GM12878 (cell line): Measurements from ENCODE around the gene BORCS8. TPM values are rescaled to one million over a fixed set of nuclear protein-coding genes. Genes with fewer than 3 reads are reported as not detected.

Experiments
- ATAC-seq: fragments of 200-7000 bp; cut with Tn5 transposase; 3 replicates; pipeline ENCODE4 v1.9.1; 2020; ENCODE audit warnings: mild to moderate bottlenecking, moderate library complexity
- BruUV-seq: library from RNA; stranded (reverse); fragments of 400-500 nt; replicated peaks from 2 replicates; lab custom pipeline; 2021; lab: Mats Ljungman, UMichigan
- CTCF ChIA-PET: fragments of 300-600 bp; sonication (Branson Sonifier 250); formaldehyde crosslinking; extraction: SDS; loops from one replicate; lab custom pipeline; 2021; ENCODE audit warnings: inconsistent platforms; lab: Yijun Ruan, JAX
- POLR2A ChIA-PET: fragments of 350-600 bp; formaldehyde crosslinking; extraction: SDS; loops from one replicate; lab custom pipeline; 2021; ENCODE audit warnings: inconsistent platforms; lab: Charles Lee
- RAD21 ChIA-PET: fragments of 300-600 bp; sonication (Branson Sonifier 250); formaldehyde crosslinking; loops from one replicate; lab custom pipeline; 2023; ENCODE audit warnings: antibody characterized with exemption; ENCODE audit not compliant: unreplicated experiment; lab: Charles Lee
- SMC1A ChIA-PET: fragments of 300-600 bp; sonication (Branson Sonifier 250); formaldehyde crosslinking; loops from one replicate; lab custom pipeline; 2023; ENCODE audit not compliant: unreplicated experiment, uncharacterized antibody; lab: Charles Lee
- DNase-seq: peaks from one replicate; pipeline ENCODE4 v3.0.0-alpha.2; 2011; ENCODE audit warnings: low read depth, low spot score
- FAIRE-seq: peaks from 3 replicates; lab custom pipeline; 2011; peaks lifted over from hg19 to GRCh38; lab: Jason Lieb, UNC
- H2AFZ ChIP-seq: 2 replicates; pipeline ENCODE4 v1.6.0; 2011; ENCODE audit warnings: low read depth, low read length, control low read depth; ENCODE audit not compliant: control insufficient read depth
- H3K27ac ChIP-seq: 2 replicates; pipeline ENCODE4 v1.5.1; 2011; ENCODE audit warnings: control low read depth; ENCODE audit not compliant: control insufficient read depth, insufficient read depth
- H3K27me3 ChIP-seq, 2 experiments: replicated peaks in 1 of 2; 2 replicates each; pipeline versions ENCODE4 v1.6.0 to v1.6.1; 2011; ENCODE audit warnings: low read length in 1 of 2; ENCODE audit not compliant: control insufficient read depth in 2 of 2, insufficient read depth in 2 of 2
- H3K36me3 ChIP-seq, 2 experiments: 2 replicates each; pipeline ENCODE4 v1.5.1; 2011; ENCODE audit warnings: low read length in 1 of 2; ENCODE audit not compliant: control insufficient read depth in 2 of 2, insufficient read depth in 2 of 2
- H3K4me1 ChIP-seq: 2 replicates; pipeline ENCODE4 v1.6.1; 2011; ENCODE audit warnings: mild to moderate bottlenecking, low read length, moderate library complexity, mixed read lengths; ENCODE audit not compliant: control insufficient read depth, insufficient read depth
- H3K4me2 ChIP-seq: 2 replicates; pipeline ENCODE4 v1.6.0; 2011; ENCODE audit warnings: control low read depth; ENCODE audit not compliant: control insufficient read depth, insufficient read depth
- H3K4me3 ChIP-seq: fragments of 200-600 bp; sonication (generic); 2 replicates; pipeline ENCODE4 v1.5.1; 2016
- H3K79me2 ChIP-seq: 2 replicates; pipeline ENCODE4 v1.6.0; 2011; ENCODE audit warnings: low read length; ENCODE audit not compliant: control insufficient read depth, insufficient read depth
- H3K9ac ChIP-seq: 2 replicates; pipeline ENCODE4 v1.8.0; 2011; ENCODE audit warnings: low read length, control low read depth, mixed read lengths; ENCODE audit not compliant: control insufficient read depth, insufficient read depth
- H3K9me3 ChIP-seq: replicated peaks from 3 replicates; pipeline ENCODE4 v1.5.1; 2011; ENCODE audit warnings: mild to moderate bottlenecking, low read length; ENCODE audit not compliant: control insufficient read depth, insufficient read depth
- H4K20me1 ChIP-seq: 2 replicates; pipeline ENCODE4 v1.6.0; 2011; ENCODE audit not compliant: control insufficient read depth, insufficient read depth
- PML ChIP-seq: IDR thresholded peaks from 2 replicates; pipeline ENCODE4 v1.6.1; 2012; ENCODE audit warnings: low read length, inconsistent platforms
- POLR2AphosphoS5 ChIP-seq: IDR thresholded peaks from 2 replicates; pipeline ENCODE4 v1.6.1; 2011; ENCODE audit warnings: mild to moderate bottlenecking, low read length, inconsistent platforms
- SMAD5 ChIP-seq: IDR thresholded peaks from 2 replicates; pipeline ENCODE4 v1.6.1; 2016; ENCODE audit warnings: antibody characterized with exemption, low read depth
- ZNF24 ChIP-seq: fragments of 450-650 bp; IDR thresholded peaks from 2 replicates; pipeline ENCODE4 v1.6.1; 2017; ENCODE audit warnings: antibody characterized with exemption, mild to moderate bottlenecking
- WGBS: methylation state at CpG from one replicate; pipeline ENCODE4 v1.1.6; 2016; ENCODE audit warnings: low lambda C conversion rate; ENCODE audit not compliant: insufficient replicate concordance, insufficient coverage; ENCODE audit errors: missing lambda C conversion rate; 5-methylcytosine and 5-hydroxymethylcytosine counted together
- in situ Hi-C: fragments of 300-500 bp; cut with MboI; formaldehyde crosslinking; loops from 9 replicates; pipeline ENCODE4 v1.14.3; 2018; ENCODE audit warnings: mixed read lengths
- intact Hi-C: fragments of 100-400 bp; cut with micrococcal nuclease; formaldehyde crosslinking; loops from one replicate; pipeline ENCODE4 v1.14.2; 2022; ENCODE audit not compliant: unreplicated experiment
- polyA plus RNA-seq, 11 experiments: library from polyadenylated mRNA; depleted of rRNA in 4 of 11; unstranded in 6 of 11; stranded (reverse) in 5 of 11; fragments of >200 nt; fragmentation: Nextera tagmentation in 4 of 11; fragmentation: Illumina TruSeq in 1 of 11; extraction: Ambion mirVana in 4 of 11; extraction: Trizol in 1 of 11; gene quantifications; 1 replicate in 1 of 11; 2 replicates in 10 of 11; pipeline versions ENCODE4 v1.2.1 to v1.2.3, GENCODE V29; 2011 to 2016; ENCODE audit warnings: inconsistent platforms in 2 of 11, missing spikeins in 2 of 11, low read depth in 1 of 11
- total RNA-seq, 4 experiments: library from RNA; depleted of rRNA in 3 of 4; stranded (reverse); fragments of >200 nt in 3 of 4; fragmentation: Illumina TruSeq in 1 of 4; extraction: Trizol in 1 of 4; gene quantifications; 2 replicates each; pipeline versions ENCODE4 v1.2.1 to v1.2.3, GENCODE V29; 2013 to 2021
- TF ChIP-seq, protein P1 (sequence below): fragments of 450-650 bp; IDR thresholded peaks from 2 replicates; pipeline ENCODE4 v1.6.1; 2018; ENCODE audit warnings: mild to moderate bottlenecking, low read depth, moderate library complexity; ENCODE audit not compliant: partially characterized antibody
- TF ChIP-seq, protein P2 (sequence below): fragments of 450-650 bp; formaldehyde crosslinking; IDR thresholded peaks from 2 replicates; pipeline ENCODE4 v1.5.0; 2022; ENCODE audit warnings: mild to moderate bottlenecking, missing genetic modification characterization
- TF ChIP-seq, protein P3 (sequence below): IDR thresholded peaks from 2 replicates; pipeline ENCODE4 v1.6.1; 2011; ENCODE audit warnings: borderline replicate concordance, low read depth, mild to moderate bottlenecking, moderate library complexity, mixed read lengths, low read length; ENCODE audit not compliant: insufficient read depth; ENCODE audit errors: extremely low read length

The BORCS8 gene
- total and polyA plus RNA-seq, 10 of the 15 experiments (the other 5 are each of a cell fraction or from before 2014, with no cell fraction given): 3.7 to 40.3 (median 23.4) TPM

DNA sequence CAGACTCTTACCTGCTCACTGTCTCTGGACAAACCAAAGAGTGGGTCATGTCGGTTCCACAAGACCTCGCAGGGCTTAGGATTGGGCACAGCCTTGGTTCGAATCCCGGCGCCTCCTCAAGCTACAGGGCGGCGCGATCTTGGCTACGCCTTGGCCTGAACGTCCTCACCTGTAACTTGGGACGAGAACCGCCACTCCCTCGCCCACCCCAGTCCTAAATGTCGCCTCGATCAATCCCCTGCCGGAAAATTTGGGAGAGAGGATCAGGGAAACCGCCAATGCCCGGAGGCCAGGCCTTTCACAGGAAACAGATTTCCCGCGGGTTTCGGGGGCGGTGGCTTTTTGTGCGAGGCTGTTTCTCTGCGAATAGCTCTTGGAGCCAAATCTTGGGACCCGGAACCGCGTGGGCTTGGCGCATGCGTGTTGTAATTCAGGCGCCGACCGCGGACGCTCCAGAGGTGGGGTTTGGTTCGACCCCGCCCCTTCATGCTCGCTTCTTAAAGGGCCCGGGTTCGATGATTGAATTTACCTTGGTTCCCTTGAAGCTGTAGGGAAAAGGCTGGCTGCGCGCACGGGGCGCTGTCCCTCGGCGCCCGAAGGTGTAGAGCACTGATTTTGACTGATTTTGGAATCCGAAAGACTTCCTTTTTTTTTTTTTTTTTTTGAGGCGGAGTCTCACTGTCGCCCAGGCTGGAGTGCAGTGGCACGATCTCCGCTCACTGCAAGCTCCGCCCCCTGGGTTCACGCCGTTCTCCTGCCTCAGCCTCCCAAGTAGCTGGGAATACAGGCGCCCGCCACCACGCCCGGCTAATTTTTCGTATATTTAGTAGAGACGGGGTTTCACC is 11.3 kb upstream of the BORCS8 start, which contains the start of gene NR2C2AP (continued):
- TF ChIP-seq, protein P1, sequence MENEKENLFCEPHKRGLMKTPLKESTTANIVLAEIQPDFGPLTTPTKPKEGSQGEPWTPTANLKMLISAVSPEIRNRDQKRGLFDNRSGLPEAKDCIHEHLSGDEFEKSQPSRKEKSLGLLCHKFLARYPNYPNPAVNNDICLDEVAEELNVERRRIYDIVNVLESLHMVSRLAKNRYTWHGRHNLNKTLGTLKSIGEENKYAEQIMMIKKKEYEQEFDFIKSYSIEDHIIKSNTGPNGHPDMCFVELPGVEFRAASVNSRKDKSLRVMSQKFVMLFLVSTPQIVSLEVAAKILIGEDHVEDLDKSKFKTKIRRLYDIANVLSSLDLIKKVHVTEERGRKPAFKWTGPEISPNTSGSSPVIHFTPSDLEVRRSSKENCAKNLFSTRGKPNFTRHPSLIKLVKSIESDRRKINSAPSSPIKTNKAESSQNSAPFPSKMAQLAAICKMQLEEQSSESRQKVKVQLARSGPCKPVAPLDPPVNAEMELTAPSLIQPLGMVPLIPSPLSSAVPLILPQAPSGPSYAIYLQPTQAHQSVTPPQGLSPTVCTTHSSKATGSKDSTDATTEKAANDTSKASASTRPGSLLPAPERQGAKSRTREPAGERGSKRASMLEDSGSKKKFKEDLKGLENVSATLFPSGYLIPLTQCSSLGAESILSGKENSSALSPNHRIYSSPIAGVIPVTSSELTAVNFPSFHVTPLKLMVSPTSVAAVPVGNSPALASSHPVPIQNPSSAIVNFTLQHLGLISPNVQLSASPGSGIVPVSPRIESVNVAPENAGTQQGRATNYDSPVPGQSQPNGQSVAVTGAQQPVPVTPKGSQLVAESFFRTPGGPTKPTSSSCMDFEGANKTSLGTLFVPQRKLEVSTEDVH: peak; percentile 84
- TF ChIP-seq, all 136 proteins: peak for 26

DNA sequence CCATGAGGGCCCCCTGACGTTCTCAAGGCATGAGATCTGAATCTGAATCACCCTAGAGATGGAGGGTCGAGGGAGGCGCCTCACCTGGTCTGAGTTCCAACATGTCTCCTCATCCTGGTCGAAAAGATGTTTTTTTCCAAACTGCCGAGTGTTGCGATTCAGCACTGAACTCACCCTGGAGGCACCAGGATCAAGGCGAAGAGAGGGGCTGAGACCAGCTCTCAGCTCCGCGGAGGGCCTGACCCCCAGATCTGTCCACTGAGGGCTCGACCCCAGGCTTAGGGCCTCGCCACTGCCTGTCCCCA is 10.7 kb upstream of the BORCS8 start:
- peak overlapping the region; percentile 78 for H2AFZ ChIP-seq
- ChIA-PET POLR2A (interaction anchor here (3.2 kb wide), 1 partner anchor 10 kb away, joined by 25 read pairs; the partner anchor contains the start of genes BORCS8 and RFXANK), RAD21 (interaction anchor here (1.2 to 2.3 kb wide), 5 partner anchors 8 to 28 kb away, joined by 3 to 15 read pairs (median 5); partner anchors contain the start of genes BORCS8 and RFXANK), CTCF (interaction anchor here (0.6 to 1.0 kb wide), 4 partner anchors 22 to 1998 kb away, joined by 3 to 6 read pairs (median 3); no protein-coding TSS in a partner anchor), SMC1A (interaction anchor here (0.9 to 1.5 kb wide), 4 partner anchors 9 to 47 kb away, joined by 3 to 12 read pairs (median 4); no protein-coding TSS in a partner anchor)
- no peaks in the 10 kb centered on the region for H4K20me1 ChIP-seq
- no peaks in the 10 kb centered on the region for H3K27me3 ChIP-seq
- no TSS peak for BruUV-seq
- H3K9me3 ChIP-seq: no peaks in the 10 kb centered on the region
- peak overlapping the region; percentile 75 for H3K27ac ChIP-seq
- peaks cover 16% of the 10 kb centered on the region for H3K79me2 ChIP-seq
- in situ Hi-C loops: no loop called here
- DNase-seq (no peak), FAIRE-seq (peak; percentile 57), ATAC-seq (peak; percentile 20)
- peaks cover 8% of the 10 kb centered on the region; the same call in 1 of the 2 replicates for H3K4me1 ChIP-seq
- peak overlapping the region; percentile 93 for H3K4me3 ChIP-seq
- WGBS: 3% methylated on average over 11 of the region's 11 CpGs
- intact Hi-C loops: no loop called here
- peak overlapping the region; percentile 99 for H3K4me2 ChIP-seq
- peaks cover 4 to 12% of the 10 kb centered on the region in 2 experiments; a peak in 3 of 4 replicates for H3K36me3 ChIP-seq
- H3K9ac ChIP-seq: peak overlapping the region; percentile 70
- TF ChIP-seq SMAD5 (no peak), ZNF24 (no peak), POLR2AphosphoS5 (0 out of 2 replicates have a peak, but pooled peaks have one; percentile 19), PML (0 out of 2 replicates have a peak, but pooled peaks have one; percentile 1)
- TF ChIP-seq, protein P2, sequence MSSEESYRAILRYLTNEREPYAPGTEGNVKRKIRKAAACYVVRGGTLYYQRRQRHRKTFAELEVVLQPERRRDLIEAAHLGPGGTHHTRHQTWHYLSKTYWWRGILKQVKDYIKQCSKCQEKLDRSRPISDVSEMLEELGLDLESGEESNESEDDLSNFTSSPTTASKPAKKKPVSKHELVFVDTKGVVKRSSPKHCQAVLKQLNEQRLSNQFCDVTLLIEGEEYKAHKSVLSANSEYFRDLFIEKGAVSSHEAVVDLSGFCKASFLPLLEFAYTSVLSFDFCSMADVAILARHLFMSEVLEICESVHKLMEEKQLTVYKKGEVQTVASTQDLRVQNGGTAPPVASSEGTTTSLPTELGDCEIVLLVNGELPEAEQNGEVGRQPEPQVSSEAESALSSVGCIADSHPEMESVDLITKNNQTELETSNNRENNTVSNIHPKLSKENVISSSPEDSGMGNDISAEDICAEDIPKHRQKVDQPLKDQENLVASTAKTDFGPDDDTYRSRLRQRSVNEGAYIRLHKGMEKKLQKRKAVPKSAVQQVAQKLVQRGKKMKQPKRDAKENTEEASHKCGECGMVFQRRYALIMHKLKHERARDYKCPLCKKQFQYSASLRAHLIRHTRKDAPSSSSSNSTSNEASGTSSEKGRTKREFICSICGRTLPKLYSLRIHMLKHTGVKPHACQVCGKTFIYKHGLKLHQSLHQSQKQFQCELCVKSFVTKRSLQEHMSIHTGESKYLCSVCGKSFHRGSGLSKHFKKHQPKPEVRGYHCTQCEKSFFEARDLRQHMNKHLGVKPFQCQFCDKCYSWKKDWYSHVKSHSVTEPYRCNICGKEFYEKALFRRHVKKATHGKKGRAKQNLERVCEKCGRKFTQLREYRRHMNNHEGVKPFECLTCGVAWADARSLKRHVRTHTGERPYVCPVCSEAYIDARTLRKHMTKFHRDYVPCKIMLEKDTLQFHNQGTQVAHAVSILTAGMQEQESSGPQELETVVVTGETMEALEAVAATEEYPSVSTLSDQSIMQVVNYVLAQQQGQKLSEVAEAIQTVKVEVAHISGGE: no peak
- TF ChIP-seq, protein P3, sequence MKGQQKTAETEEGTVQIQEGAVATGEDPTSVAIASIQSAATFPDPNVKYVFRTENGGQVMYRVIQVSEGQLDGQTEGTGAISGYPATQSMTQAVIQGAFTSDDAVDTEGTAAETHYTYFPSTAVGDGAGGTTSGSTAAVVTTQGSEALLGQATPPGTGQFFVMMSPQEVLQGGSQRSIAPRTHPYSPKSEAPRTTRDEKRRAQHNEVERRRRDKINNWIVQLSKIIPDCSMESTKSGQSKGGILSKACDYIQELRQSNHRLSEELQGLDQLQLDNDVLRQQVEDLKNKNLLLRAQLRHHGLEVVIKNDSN: no peak
- TF ChIP-seq, protein P1: no peak
